Thymus (tissue), 14 donors: ENCODE results near the gene SYT12. TPM values are rescaled to one million over a fixed set of nuclear protein-coding genes. Genes with fewer than 3 reads are reported as not detected.
A peak's percentile ranks its signal among the peaks of the same experiment; 100 is the strongest.

Source experiments
- DNase-seq, 9 donors: peaks; one replicate each; pipeline ENCODE4 v3.0.0-alpha.2; 2013; ENCODE audit warnings: low spot score in 9 of 9, low read depth in 6 of 9, missing footprints in 1 of 9
- H3K27ac ChIP-seq, 2 donors: one replicate each; pipeline ENCODE4 v1.5.1; 2013; ENCODE audit warnings: control low read depth in 1 of 2, low read depth in 1 of 2, low read length in 1 of 2, mild to moderate bottlenecking in 1 of 2, moderate library complexity in 1 of 2
- H3K27me3 ChIP-seq, 2 donors: one replicate each; pipeline ENCODE4 v1.5.1; 2013; ENCODE audit warnings: low read length in 1 of 2; ENCODE audit not compliant: control insufficient read depth in 2 of 2, insufficient read depth in 1 of 2
- H3K36me3 ChIP-seq, 2 donors: one replicate each; pipeline ENCODE4 v1.5.1; 2013; ENCODE audit warnings: low read length in 1 of 2, mild to moderate bottlenecking in 1 of 2, moderate library complexity in 1 of 2; ENCODE audit not compliant: control insufficient read depth in 2 of 2, insufficient read depth in 2 of 2
- H3K4me1 ChIP-seq, 2 donors: one replicate each; pipeline ENCODE4 v1.5.1; 2013; ENCODE audit warnings: low read length in 2 of 2; ENCODE audit not compliant: control insufficient read depth in 2 of 2, insufficient read depth in 2 of 2
- H3K4me3 ChIP-seq, 2 donors: one replicate each; pipeline ENCODE4 v1.5.1; 2013; ENCODE audit warnings: low read length in 2 of 2, control low read depth in 1 of 2, mild to moderate bottlenecking in 1 of 2
- H3K9me3 ChIP-seq, 2 donors: one replicate each; pipeline ENCODE4 v1.5.1; 2013; ENCODE audit warnings: low read length in 1 of 2, mild to moderate bottlenecking in 1 of 2; ENCODE audit not compliant: control insufficient read depth in 2 of 2, insufficient read depth in 1 of 2
- WGBS: extraction: QIAGEN DNeasy Blood & Tissue Kit; methylation state at CpG from one replicate; pipeline ENCODE4 v1.1.7; 2013; 5-methylcytosine and 5-hydroxymethylcytosine counted together
- long read RNA-seq, 10 donors: transcript quantifications; one replicate each; lab custom pipeline, GENCODE V29; 2026
- polyA plus RNA-seq: library from polyadenylated mRNA; stranded (reverse); fragments of 200-250 nt; gene quantifications from one replicate; pipeline ENCODE4 v1.2.3, GENCODE V29; 2013
- total RNA-seq: library from RNA; stranded (reverse); fragments of 120-200 nt; gene quantifications from one replicate; pipeline ENCODE4 v1.2.4, GENCODE V29; 2013
- donor health status: healthy.

SYT12 gene, protein sequence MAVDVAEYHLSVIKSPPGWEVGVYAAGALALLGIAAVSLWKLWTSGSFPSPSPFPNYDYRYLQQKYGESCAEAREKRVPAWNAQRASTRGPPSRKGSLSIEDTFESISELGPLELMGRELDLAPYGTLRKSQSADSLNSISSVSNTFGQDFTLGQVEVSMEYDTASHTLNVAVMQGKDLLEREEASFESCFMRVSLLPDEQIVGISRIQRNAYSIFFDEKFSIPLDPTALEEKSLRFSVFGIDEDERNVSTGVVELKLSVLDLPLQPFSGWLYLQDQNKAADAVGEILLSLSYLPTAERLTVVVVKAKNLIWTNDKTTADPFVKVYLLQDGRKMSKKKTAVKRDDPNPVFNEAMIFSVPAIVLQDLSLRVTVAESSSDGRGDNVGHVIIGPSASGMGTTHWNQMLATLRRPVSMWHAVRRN
- total RNA-seq, result 0.09 TPM
- 0.68 TPM for polyA plus RNA-seq
- long read RNA-seq, donor 1, result 0 reads
- long read RNA-seq, donor 2, result 0 reads
- long read RNA-seq, donor 3, result 0 reads
- long read RNA-seq, donor 4, result 0 reads
- long read RNA-seq, donor 5, result 0 reads
- long read RNA-seq, donor 6, result 0 reads
- long read RNA-seq, donor 7, result 0 reads
- long read RNA-seq, donor 8, result 0 reads
- long read RNA-seq, donor 9, result 0 reads
- long read RNA-seq, donor 10, result 0 reads

DNA sequence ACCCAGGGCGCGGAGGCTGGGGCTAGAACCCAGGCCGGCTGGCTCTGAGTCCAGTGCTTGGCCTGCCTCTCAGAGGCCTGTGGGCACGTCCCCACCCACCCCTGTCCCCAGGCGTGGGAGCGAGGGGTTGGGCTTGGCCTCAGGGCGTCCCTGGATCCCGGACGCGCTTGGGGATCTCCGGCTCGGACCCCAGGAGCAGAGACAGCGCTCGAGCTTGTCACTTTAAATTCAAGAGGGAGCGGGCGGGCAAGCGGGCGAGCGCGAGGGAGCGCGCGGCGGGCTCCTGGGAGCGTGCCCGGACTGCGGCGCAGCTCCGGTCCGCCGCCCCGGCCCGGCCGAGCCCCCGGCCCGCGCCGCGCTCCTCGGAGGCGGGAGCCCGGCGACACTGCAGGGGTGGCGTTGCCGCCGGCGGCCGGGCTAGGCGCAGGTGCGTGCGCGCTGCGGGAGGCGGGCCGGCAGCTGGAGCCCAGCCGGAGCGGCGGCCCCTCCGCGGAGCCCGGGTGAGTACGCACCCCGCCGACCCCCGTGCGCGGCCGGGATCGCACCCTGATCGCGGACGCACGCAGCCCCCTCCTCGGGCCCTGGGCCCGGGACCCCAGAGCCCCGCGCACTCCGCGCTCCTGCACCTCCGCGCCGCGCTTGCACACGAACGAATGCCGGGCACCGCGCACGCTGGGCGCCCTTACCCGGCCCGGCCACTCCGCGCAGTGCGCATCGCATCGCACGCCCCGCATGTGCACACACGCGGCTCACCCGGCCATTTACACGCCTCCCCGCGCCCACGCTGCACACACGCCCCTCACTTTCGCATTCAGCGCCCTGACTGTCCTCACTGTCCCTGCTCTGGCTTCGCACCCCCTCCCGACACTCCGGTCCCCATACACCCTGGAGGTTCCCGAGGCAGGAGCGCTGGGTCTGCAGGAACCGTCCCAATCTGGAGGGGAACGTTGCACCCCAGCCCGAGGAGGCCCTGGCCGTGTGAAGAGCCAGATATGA lies at the start of gene SYT12:
Gene SYT12, plus strand, starts transcription at position 174 of the 996 bp plus-strand sequence. CDS start 7,011 bp downstream, outside the sequence.
- peak in 1 of 9 donors; percentile 2 for DNase-seq
- H3K9me3 ChIP-seq, result peaks cover 1 to 27% of the 10 kb centered on the region in 2 donors
- peaks cover 6 to 27% of the 10 kb centered on the region in 2 donors for H3K4me1 ChIP-seq
- no peak within 1 kb of the TSS for H3K27ac ChIP-seq
- 4% methylated on average over 118 of the region's 118 CpGs for WGBS
- no peaks in the 10 kb centered on the region for H3K36me3 ChIP-seq
- peaks cover 56 to 93% of the 10 kb centered on the region in 2 donors for H3K27me3 ChIP-seq
- H3K4me3 ChIP-seq, result peak within 1 kb of the TSS in 1 of 2 donors; percentile 23

DNA sequence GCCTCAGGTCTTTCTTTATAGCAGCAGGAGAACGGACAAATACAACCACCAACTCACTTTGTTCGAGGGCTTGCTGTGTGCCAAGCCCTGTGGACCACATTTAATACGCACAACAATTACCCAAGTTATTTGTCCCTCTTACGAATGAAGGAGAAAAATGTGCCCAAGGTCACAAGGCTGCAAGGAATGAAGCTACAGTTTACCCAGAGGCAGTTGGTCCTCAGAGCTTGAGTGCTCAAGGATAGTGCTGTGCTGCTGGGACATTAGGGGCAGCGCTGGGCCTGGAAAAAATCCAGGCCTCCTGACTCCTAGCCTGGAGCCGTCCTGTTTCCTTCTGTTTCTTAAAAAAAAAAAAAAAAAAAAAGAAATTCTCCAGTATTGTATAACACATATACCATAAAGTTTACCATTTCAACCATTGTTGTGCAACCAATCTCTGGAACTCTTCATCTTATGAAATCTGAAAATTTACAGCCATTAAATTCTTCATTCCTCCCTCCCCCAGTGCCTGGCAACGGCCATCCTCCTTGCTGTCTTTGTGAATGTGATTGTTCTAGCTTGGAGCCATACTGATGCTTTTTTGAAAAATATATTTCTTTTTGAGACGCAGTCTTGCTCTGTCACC lies 48.9 kb upstream of the SYT12 start:
- H3K4me3 ChIP-seq, result no peak overlapping the region
- peaks cover 0 to 17% of the 10 kb centered on the region in 2 donors for H3K27me3 ChIP-seq
- H3K9me3 ChIP-seq, result peaks cover under 1 to 13% of the 10 kb centered on the region in 2 donors
- H3K36me3 ChIP-seq, result no peaks in the 10 kb centered on the region
- no peaks in the 10 kb centered on the region for H3K4me1 ChIP-seq
- DNase-seq, result no peak
- 96% methylated on average over 8 of the region's 8 CpGs for WGBS
- H3K27ac ChIP-seq, result no peak overlapping the region

DNA sequence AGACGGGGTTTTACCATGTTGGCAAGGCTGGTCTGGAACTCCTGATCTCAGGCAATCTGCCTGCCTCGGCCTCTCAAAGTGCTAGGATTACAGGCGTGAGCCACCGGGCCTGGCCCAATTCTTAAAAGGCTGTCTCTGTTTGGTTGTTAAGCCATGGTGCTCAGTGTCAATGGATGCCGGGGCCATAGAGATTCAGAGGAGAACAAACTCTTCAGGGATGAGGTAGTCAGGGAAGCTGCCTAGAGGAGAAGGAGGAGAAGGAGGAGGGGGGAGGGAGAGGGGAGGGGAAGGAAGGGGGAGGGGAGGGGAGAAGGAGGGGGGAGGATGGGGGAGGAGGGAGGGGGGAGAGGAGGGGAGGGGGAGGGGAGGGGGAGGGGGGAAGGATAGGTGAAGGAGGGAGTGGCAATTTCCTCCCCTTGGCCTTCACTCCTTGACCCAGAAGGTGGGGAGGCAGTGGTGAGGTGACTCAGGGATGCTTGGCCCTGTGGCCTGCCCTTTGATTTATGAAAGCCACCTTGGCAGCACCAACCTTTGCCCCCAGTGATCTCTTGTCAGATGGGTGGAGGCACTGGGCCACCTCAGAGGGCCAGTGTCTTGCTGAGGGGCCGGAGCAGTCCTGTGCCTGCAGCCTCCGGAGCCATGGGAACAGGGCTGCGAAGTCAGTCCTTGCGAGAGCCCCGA lies 48.1 kb upstream of the SYT12 start, which contains the start of gene C11orf86:
Gene C11orf86, plus strand, starts transcription at position 581 of the 681 bp plus-strand sequence. Its CDS starts 59 bp downstream, at position 640.
- Histone ChIP-seq H3K4me1 (no peaks in the 10 kb centered on the region), H3K27ac (no peak within 1 kb of the TSS), H3K9me3 (peaks cover 0 to 17% of the 10 kb centered on the region in 2 donors), H3K36me3 (no peaks in the 10 kb centered on the region), H3K27me3 (peaks cover 0 to 17% of the 10 kb centered on the region in 2 donors), H3K4me3 (no peak within 1 kb of the TSS)
- WGBS, result 89% methylated on average over 10 of the region's 10 CpGs
- no peak for DNase-seq

DNA sequence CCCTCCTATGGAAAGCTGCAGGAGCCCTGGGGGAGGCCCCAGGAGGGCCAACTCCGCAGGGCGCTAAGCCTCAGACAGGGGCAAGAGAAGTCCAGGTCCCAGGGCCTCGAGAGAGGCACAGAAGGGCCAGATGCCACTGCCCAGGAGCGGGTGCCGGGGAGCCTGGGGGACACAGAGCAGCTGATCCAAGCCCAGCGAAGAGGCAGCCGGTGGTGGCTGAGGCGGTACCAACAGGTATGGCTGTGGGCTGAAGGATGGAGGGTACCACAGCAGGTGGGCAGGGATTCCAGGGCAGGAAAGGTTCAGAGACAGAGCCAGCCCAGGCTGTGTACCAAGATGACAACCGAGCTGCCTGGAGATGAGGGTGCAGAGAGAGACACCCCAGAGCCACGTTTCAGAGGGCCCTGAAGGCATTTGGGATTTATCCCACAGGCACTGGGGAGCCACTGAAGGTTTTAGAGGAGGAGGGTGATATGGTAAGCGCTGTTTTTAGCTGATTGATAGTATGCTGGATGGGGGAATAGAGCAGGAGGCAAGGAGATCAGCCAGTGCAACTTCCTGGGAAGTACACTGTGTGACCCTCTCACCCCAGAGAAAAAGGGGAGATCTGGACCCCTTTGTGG lies 47.4 kb upstream of the SYT12 start:
- peaks cover 0 to 17% of the 10 kb centered on the region in 2 donors for H3K27me3 ChIP-seq
- no peak overlapping the region for H3K4me3 ChIP-seq
- no peak overlapping the region for H3K27ac ChIP-seq
- peaks cover 0 to 17% of the 10 kb centered on the region in 2 donors for H3K9me3 ChIP-seq
- DNase-seq, result no peak
- no peaks in the 10 kb centered on the region for H3K4me1 ChIP-seq
- 81% methylated on average over 11 of the region's 11 CpGs for WGBS
- no peaks in the 10 kb centered on the region for H3K36me3 ChIP-seq

DNA sequence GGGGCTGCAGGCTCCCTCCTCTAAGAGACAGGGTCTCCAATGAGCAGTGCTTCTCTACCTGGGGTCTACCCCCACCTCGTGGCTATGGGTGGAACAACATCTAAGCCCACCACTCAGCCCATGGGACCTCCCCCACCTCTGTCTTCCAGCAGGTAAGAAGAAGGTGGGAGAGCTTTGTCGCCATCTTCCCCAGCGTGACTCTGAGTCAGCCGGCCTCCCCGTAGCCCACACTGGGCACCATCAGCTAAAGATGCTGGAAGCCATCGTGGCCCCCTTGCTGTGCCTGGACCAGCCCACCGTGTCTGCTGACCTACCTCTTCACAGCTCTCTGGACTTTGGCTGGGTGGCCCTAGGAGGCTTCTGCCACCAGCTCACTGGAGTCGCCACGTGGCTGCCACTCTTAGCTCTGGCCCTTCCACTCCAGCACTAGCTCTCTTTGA lies 46.9 kb upstream of the SYT12 start:
- Histone ChIP-seq H3K4me1 (no peaks in the 10 kb centered on the region), H3K4me3 (no peak overlapping the region), H3K27ac (no peak overlapping the region), H3K9me3 (peaks cover 0 to 17% of the 10 kb centered on the region in 2 donors), H3K36me3 (no peaks in the 10 kb centered on the region), H3K27me3 (peaks cover 0 to 16% of the 10 kb centered on the region in 2 donors)
- WGBS, result 45% methylated on average over 9 of the region's 9 CpGs
- peak in 6 of 9 donors; percentile 15 to 48 (median 26) for DNase-seq

DNA sequence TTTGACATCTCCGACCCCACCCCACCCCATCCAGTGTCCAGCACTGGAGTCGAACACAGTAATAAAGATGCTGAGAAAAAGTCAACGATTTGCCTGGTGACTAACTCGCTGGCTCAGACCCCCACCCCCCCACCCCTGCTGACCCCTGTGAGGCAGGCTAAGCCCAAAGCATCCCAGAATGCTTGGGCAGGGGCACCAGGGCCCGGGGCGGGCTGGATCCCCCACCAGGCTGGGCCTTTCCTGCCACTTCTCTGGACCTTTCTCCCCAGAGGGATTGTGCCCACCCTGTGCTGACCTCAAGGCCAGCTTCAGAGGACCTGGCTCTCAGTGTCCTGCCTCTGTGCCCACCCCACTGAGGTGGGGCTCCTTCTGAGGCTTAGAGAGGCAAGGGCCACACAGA lies 46.0 kb upstream of the SYT12 start:
- peaks cover 0 to 17% of the 10 kb centered on the region in 2 donors for H3K9me3 ChIP-seq
- no peak overlapping the region for H3K27ac ChIP-seq
- DNase-seq, result no peak
- peaks cover 0 to 13% of the 10 kb centered on the region in 2 donors for H3K27me3 ChIP-seq
- H3K4me3 ChIP-seq, result no peak overlapping the region
- 92% methylated on average over 6 of the region's 6 CpGs for WGBS
- no peaks in the 10 kb centered on the region for H3K4me1 ChIP-seq
- H3K36me3 ChIP-seq, result no peaks in the 10 kb centered on the region

DNA sequence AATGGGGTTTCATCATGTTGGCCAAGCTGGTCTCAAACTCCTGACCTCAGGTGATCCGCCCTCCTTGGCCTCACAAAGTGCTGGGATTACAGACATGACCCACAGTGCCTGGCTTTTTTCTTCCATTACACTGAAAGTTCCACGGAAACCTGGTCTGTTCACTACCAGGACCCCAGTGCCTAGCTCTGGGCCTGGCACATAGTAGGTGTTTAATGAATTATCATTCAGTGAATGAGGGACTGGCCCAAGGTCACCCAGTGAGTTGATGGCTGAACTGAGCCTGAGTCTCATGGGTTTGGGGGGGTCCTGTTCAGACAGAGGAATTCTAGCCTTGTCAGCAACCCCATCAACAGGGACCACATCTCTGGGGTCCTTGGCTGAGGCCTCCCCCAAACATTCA lies 44.7 kb upstream of the SYT12 start:
- no peak for DNase-seq
- peaks cover 0 to 17% of the 10 kb centered on the region in 2 donors for H3K9me3 ChIP-seq
- H3K36me3 ChIP-seq, result no peaks in the 10 kb centered on the region
- no peak overlapping the region for H3K27ac ChIP-seq
- no peak overlapping the region for H3K4me3 ChIP-seq
- H3K27me3 ChIP-seq, result peaks cover 0 to 13% of the 10 kb centered on the region in 2 donors
- WGBS, result 96% methylated on average over 2 of the region's 2 CpGs
- no peaks in the 10 kb centered on the region for H3K4me1 ChIP-seq
